GM19468 (cell line): ENCODE results near the gene YEATS4.
"Not testable (repeated sequence)": the region's sequence is repeated elsewhere in the genome, so short reads cannot be mapped to it uniquely, and the experiment has no call there.

Experiments used
- ATAC-seq: cut with Tn5 transposase; IDR thresholded peaks from one replicate; pipeline ENCODE4 v1.9.1; 2021; ENCODE audit warnings: mild to moderate bottlenecking, moderate library complexity, moderate number of reproducible peaks; ENCODE audit not compliant: unreplicated experiment; ENCODE audit errors: extremely low read depth

The YEATS4 gene

GRCh38 chr12:69359531-69360347 lies at the start of gene YEATS4:
Gene YEATS4, plus strand, starts transcription at chr12:69359743. Its CDS starts 230 bp downstream, at chr12:69359973.
- ATAC-seq: peak; percentile 65

- no peak for ATAC-seq
Observed at GRCh38 chr12:69313209-69313608, 46.3 kb upstream of the YEATS4 start.

DNA sequence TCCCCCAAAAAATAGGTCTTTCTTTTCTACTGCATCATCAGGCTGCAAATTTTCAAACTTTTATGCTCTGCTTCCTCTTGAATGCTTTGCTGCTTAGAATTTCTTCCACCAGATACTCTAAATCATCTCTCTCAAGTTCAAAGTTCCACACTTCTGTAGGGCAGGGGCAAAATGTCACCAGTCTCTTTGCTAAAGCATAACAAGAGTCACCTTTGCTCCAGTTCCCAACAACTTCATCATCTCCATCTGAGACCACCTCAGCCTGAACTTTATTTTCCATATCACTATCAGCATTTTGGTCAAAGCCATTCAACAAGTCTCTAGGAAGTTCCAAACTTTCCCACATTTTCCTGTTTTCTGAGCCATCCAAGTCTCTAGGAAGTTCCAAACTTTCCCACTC lies 42.8 kb upstream of the YEATS4 start:
- ATAC-seq: not testable (repeated sequence)

- not testable (repeated sequence) for ATAC-seq
Observed at GRCh38 chr12:69317233-69317632, 42.3 kb upstream of the YEATS4 start.

DNA sequence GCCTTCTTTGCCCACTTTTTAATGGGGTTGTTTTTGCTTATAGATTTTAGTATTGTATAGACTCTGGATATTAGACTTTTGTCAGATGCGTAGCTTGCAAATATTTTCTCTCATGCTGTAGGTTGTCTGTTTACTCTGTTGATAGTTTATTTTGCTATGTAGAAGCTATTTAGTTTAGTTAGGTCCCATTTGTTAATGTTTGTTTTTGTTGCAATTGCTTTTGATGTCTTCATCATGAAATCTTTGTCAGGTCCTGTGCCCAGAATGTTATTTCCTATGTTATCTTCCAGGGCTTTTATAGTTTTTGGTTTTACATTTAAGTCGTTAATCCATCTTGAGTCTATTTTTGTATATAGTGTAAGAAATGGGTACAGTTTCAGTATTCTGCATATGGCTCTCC lies 41.3 kb upstream of the YEATS4 start:
- ATAC-seq: no peak

DNA sequence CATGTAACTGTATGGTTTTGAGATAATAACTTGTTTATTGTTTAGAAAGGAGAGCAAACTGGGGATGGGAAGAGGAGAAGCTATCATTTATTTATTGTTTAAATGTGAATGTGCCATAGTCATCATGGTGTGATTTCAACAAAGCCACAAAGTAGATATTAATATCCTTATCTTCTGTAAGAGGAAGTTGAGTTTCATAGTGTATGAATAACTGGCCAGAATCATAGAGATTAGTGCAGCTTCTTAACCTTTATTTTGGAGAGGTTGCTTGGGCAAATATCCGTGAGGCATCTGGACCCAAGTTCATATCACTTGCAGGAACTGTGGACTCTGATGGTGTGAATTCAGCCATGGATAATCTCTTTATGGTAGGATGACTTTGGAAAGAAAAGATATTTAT lies 38.2 kb upstream of the YEATS4 start:
- ATAC-seq: no peak

DNA sequence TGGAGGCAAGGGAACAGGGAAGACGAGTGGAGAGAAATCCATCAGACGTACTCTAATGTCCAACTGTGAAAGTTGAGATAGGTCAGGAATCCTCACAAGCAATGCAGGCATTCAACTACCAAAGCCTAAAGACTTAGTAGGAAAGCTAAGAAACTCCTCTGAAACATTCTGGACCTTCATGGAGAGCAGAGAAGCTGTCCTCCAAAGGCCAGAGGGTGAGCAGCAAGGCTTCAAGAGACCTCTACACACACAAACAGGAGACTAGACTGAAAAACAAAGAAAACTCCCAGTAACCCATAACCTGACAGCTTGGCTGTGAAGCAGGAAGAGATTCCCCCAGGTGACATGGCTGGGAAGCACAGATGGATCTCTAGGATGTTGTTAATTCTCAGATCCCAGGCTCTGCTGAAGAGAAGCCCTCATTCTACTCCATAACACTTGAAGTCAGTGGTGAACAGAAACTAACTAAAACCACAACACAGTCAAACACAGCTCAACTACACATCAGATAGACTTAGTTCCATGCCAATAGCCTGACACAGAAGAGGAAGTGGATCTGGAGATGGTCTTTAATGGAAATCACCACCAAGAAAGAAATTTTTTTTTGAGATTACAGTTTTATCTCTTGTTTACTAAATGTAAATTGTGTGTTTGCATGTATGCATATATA lies 34.6 kb upstream of the YEATS4 start:
- peak; percentile 69 for ATAC-seq

- no peak for ATAC-seq
Observed at GRCh38 chr12:69328426-69328825, 31.1 kb upstream of the YEATS4 start.

GRCh38 chr12:69329669-69330428 lies 29.7 kb upstream of the YEATS4 start:
- ATAC-seq: no peak

DNA sequence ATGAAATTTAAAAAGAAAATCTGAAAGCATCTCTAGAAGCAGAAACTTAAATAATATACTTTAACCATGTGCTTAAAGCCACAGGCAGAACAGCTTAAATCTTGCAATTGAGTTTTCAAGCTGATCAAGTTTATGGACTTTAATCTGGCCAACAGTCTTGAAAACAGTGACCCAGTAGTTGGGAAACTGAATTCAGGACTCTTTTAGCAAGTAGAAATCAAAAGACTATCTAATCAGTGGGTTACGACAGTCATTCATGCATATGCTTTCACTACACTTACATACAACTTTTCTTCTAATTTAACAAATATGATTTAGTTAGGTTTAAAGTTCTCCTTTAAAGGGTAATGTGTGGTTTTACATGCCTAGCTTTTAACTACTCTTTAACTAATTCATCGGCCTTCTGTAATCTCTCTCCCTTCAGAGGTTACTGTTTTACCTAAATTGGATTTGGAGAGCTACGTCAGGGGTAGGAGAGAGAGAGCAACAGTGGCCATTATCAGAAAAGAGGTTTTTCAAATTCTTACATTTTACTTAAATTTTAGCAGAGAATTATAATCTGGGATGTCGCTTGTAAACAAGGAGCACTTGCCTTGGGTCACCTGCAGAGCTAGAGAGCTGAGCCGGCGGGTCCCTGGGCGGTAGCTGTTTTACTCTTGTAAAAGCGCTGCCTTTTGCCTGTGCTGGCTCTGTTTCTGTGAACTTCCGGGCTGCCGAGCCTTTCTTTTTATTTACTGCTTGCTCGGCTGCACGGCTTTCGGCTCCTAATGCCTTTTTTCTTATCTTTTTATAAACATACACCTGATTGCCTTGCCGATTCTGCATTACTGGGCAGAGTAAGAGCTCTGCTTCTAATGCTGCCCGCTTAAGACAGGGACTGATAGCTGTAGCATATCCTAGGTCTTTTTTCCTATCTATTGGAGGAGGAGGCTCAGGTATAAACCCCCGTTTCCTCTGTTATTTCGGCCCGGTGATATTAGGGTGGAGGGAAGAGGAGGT lies 28.8 kb upstream of the YEATS4 start:
- ATAC-seq: peak; percentile 47

- no peak for ATAC-seq
Observed at GRCh38 chr12:69331519-69331908, 28.0 kb upstream of the YEATS4 start.

DNA sequence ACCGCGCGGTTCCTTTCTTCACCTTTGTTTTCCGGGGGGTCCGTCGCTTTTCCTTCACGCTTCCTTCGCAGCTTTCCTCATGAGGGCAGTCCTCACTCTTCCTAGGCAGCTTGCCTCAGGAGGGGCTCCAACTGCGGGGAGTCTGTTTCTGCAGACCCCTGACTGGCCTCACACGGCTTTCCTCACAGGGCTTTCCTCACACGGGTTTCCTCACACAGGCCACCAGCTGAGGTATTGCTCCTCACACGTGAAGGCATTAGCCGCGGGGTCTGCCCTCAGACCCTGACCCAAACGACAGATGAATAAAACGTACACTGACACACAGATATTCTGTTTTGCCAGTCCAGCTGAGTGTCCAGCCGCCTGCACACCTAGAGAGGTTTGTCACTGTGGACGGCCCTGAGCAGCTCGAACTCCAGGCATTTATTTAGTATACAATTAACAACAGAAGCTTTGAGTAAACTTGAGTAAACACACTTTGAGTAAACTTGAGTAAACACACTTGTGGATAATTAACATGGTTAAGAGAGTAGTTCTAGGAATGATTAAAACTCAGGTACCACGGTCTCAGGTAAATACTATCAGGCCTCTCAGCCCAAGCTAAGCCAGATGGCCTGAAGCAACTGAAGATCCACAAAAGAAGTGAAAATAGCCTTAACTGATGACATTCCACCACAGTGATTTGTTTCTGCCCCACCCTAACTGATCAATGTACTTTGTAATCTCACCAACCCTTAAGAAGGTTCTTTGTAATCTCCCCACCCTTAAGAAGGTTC lies 27.4 kb upstream of the YEATS4 start:
- no peak for ATAC-seq

- no peak for ATAC-seq
Observed at GRCh38 chr12:69332815-69333358, 26.7 kb upstream of the YEATS4 start.

- no peak for ATAC-seq
Observed at GRCh38 chr12:69334158-69334557, 25.4 kb upstream of the YEATS4 start.

DNA sequence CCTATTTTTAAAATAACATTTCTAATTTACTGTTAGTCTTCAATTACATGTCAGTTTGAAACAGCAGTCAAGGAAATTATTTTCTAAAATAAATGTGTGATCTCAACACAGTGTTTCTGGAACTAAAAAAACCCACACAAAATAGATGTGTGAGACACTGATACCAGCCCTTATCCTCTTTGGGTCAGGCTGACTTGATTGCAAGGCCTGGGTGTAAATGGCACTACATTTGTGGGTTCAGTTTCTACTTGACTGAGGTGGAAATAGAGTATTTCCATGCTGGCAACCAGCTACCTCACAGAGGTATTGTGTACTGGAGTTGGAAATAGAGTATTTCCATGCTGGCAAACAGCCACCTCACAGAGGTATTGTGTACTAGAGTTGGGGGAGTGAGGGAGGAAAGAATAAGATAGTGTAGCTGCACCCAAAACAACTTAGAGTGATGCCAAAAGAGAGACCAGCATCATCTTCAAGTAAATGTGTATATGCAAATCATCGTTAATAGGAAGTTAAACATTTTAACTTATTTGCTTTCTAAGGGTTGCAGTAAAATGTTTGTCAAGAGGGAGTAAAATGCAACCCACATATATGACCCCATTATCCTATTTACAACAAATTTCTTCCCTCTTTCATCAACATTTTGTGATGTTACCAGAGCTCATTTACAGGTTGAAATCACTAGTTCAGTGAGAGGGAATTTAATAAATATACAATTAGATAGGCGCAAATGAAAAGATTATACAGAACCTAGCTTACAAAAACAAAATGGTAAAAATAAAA lies 22.0 kb upstream of the YEATS4 start:
- ATAC-seq: no peak

- ATAC-seq: no peak
Observed at GRCh38 chr12:69338120-69338859, 21.3 kb upstream of the YEATS4 start.

- ATAC-seq: no peak
Observed at GRCh38 chr12:69338936-69339335, 20.6 kb upstream of the YEATS4 start.
